Stomach (tissue), 4 donors: ENCODE data around the gene PTPRCAP.

Source experiments
- CTCF ChIP-seq, 7 experiments: fragments of 450-650 bp in 4 of 7; fragments of 200-600 bp in 3 of 7; sonication (generic) in 3 of 7; IDR thresholded peaks; one replicate each; pipeline ENCODE4 v1.5.1; 2016 to 2019; ENCODE audit warnings: antibody characterized with exemption in 7 of 7, control low read depth in 2 of 7, mild to moderate bottlenecking in 1 of 7
- POLR2AphosphoS5 ChIP-seq, 3 donors: sonication (generic); formaldehyde crosslinking; IDR thresholded peaks; one replicate each; pipeline ENCODE4 v1.6.1; 2016; ENCODE audit warnings: antibody characterized with exemption in 3 of 3

GRCh38 chr11:67466962-67467771 is 29.7 kb upstream of the PTPRCAP start:
- TF ChIP-seq CTCF (IDR thresholded peaks at IDR 0.05), result no peak
- TF ChIP-seq POLR2AphosphoS5 (IDR thresholded peaks at IDR 0.05), result no peak
